KOPT-K1 (cell line): ENCODE measurements around the gene ASCC3.

Experiments
- H3K27ac ChIP-seq: fragments of 200-600 bp; sonication (generic); 2 replicates; pipeline ENCODE4 v1.5.1; 2016; ENCODE audit warnings: antibody characterized with exemption, mild to moderate bottlenecking, low read depth, low read length; ENCODE audit not compliant: poor library complexity, severe bottlenecking
- H3K36me3 ChIP-seq: fragments of 200-600 bp; sonication (generic); 2 replicates; pipeline ENCODE4 v1.5.1; 2017; ENCODE audit warnings: antibody characterized with exemption, mild to moderate bottlenecking, low read length, moderate library complexity; ENCODE audit not compliant: insufficient read depth
- H3K9me3 ChIP-seq: fragments of 200-600 bp; sonication (generic); 2 replicates; pipeline ENCODE4 v1.5.1; 2017; ENCODE audit warnings: antibody characterized with exemption, low read length, mild to moderate bottlenecking; ENCODE audit not compliant: insufficient read depth, poor library complexity, severe bottlenecking

Gene ASCC3

DNA sequence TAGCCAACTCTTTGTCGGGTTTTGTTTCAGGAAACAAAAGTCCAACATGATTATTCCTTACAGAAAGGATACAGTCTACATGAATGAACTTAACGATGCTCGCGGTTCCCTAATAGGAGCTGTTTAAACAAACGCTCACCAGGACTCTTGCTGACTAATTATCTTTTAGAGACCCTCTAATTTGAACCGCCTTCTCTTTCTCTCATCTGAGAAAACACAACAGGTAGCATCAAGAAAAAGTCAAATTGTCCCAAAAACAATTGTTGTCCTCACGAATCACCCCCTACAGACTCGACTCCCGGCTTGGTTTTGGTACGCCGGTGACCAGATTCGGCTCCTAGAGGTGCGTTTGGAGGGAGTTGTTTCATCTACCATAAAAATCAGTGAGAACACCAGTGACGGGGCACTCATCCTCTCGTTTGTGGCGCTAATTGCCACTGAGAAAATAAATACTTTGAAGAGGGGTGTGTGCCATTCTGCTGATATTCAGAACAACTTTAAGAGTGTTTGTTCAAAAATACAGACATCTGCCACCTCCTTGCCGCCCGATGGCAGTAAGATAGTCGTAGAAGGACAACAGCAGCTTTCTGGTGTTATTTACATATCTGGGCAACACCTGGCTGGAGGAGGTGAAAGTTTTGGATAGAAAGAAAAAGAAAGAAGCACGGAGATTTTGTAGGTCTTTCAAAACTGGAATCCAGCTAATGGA lies 415.3 kb downstream of the ASCC3 start:
- Histone ChIP-seq H3K9me3 (peaks cover 40% of the 10 kb centered on the region), H3K36me3 (no peaks in the 10 kb centered on the region), H3K27ac (no peak overlapping the region)

DNA sequence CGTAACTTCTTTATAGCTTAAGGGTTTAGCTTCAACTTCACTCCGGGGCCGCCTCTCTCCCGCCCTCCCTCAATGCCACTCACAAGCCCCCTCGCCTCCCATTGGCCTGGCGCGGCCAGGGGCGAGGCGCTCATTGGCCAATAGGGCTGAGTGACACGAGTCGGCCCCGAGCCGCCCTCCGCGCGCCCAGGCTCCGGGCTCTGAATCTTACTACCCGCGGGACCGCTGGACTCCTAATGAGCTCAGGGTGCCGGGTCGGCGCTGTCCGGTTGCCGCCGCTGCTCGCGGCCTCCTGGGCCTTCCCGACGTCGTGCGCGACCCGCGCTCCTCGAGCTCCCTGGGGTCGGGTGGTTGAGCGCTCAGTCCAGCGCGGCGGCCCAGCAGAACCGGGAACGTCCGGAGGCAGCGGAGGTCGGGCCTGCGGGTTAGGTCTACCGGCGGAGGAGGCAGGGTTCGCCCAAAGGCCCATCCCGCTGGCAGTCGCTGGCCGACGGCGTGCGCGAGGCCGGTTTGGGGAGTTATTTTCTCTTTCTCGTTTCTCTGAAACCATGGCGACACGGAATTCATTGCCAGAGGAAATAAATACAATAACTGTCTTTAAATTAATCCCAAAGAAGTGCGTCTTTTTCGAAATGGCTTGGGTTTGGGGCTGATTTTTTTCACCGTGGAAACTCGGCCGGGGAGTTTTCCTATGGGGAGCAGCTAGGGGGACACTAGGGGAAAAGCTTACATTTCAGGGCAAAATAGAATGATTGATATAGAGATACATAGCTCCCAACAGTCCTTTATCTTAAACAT lies 416.0 kb downstream of the ASCC3 start, which contains the start of gene SIM1:
Gene SIM1, minus strand, starts transcription at position 19 of the 798 bp plus-strand sequence. CDS start 1,453 bp downstream, outside the sequence.
- H3K9me3 ChIP-seq, result peaks cover 40% of the 10 kb centered on the region

DNA sequence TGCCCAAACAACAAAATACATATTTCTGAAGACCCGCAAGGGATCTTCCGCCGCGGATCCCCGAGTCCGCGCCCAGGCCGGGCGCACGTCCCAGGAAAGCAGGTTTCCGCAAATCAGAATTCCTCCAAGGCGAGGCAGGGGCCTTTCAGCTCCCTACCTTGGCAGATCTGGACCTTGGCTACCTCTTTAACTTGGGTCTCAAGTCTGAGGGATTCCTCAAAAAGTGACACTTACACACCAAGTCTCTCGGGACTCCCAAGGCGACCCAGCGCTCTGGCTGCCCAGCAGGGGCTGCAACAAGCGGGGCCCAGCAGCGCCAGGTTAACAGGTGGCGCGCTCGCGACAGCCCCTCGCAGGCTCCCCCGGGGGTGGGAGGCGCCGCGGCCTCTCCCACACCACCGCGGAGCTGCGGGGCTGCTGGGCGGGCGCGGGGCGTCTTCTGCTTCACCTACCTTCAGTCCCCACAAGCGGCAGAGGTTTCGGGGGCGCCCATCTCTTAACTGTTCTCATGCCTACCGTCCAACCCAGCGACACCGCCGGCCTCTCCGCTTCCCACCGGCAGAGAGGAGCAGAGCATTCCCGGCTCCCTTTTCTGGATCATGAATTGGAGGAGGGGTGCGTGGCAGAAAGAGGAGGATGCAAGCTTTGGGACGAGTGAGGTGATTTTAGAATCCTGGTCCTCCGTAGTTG lies 416.8 kb downstream of the ASCC3 start:
- Histone ChIP-seq H3K9me3 (peaks cover 40% of the 10 kb centered on the region), H3K36me3 (no peaks in the 10 kb centered on the region), H3K27ac (no peak overlapping the region)

More for the DNA sequence above, 416.0 kb downstream of the ASCC3 start, which contains the start of gene SIM1:
- no peak within 1 kb of the TSS for H3K27ac ChIP-seq
- H3K36me3 ChIP-seq, result no peaks in the 10 kb centered on the region

DNA sequence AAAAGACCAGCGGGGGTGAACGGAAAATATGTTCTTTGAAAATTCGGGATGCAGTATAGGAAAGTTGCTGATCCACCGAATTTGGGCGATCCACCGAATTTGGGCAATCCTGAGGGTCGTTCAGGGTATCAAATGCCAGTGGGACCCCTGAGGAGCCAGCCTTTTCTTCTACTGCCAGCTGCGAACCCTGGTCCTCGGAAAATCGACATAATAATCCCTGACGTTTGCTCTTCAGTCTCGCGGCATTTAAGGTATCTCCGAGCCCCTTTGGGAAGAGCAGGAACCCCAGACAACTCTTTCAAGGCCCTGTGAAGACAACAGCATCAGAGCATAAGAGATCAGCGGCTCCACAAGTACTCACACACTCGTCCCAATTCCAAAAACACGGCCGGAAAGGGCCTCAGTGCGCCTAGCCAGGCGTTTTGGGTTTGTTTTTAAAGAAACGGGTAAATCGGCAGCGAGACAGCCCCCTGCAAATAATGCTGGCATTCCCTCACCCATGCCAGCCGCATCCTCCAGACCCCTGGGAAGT lies 417.4 kb downstream of the ASCC3 start:
- H3K27ac ChIP-seq, result no peak overlapping the region
- no peaks in the 10 kb centered on the region for H3K36me3 ChIP-seq
- H3K9me3 ChIP-seq, result peaks cover 40% of the 10 kb centered on the region

DNA sequence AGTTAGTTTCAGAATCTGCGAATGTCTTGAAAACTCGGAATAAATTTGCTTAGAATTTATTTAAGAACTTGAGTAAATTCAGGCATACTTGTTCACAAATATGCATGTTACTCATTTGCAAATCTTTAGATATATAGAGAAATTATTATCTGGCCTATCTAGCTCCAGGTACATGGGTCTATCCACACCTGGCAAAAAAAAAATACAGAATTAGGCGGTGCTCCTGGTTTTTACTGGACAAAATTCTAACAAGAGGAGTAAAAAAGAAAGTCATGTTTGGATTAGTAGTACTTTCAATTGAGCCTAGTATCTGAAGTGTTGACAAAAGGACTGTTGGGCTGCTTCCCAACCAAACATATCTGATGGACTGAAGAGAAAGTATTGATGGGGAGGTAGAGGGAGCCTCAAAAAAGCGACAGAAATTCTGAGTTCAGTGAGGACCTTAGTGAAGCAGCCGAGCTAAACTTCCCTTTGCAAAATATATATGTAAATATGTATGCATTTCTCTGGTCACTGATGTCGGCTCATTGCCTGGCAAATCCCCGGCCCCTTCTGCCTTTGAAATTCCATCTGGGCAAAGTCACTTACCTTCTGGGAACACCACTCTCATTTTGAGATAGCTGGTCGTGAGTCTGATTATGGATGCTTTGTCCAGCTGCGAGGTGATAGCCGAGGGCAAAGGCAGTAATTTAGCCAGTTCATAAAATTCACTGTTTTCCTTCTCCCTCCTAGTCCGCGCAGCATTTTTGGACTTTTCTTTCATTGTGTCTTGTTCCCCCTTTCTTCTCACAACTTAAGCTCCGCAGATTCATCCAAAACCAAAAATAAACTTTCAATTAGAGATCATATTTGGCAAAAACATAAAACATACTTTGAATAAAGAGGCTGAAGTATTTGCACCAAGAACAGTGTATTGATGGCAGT lies 418.2 kb downstream of the ASCC3 start:
- no peak overlapping the region for H3K27ac ChIP-seq

DNA sequence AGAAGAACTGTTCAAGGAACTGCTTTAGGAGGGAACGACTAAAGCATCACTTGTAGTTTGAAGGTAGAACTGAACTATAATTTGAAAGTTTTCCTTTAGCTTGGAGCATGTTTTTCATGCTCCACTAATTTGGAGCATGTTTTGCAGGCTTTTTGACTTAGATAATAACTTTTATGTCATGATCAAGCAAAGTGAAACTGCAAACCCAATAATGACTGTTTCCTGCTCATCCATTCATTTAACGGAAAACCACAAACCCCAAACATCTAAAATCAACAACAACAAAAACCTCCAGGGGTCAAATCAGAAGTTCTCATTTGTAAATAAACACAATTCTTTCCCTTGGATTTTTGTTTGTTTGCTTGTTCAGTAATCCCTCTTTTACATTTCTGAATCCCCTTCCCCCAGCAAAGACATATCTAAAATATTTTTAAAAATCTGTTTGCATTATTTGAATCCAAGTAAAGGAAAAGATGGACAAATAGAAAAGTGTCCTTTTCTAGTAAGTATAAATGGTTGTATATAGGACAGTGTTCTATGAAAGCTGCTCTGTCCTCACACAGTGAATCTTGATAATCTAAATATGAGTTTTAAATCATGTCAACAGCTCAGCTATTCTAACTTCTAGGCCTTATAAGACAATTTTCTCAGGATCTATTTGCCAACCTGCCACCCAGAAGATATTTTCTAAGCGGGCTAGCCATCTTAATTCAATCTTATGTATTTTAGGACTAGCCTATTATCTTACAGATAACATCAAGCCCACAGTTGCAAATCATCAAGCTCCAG lies 419.0 kb downstream of the ASCC3 start:
- no peak overlapping the region for H3K27ac ChIP-seq
- H3K36me3 ChIP-seq, result no peaks in the 10 kb centered on the region
- peaks cover 53% of the 10 kb centered on the region for H3K9me3 ChIP-seq

More for the DNA sequence above, 418.2 kb downstream of the ASCC3 start:
- Histone ChIP-seq H3K36me3 (no peaks in the 10 kb centered on the region), H3K9me3 (peaks cover 47% of the 10 kb centered on the region)

DNA sequence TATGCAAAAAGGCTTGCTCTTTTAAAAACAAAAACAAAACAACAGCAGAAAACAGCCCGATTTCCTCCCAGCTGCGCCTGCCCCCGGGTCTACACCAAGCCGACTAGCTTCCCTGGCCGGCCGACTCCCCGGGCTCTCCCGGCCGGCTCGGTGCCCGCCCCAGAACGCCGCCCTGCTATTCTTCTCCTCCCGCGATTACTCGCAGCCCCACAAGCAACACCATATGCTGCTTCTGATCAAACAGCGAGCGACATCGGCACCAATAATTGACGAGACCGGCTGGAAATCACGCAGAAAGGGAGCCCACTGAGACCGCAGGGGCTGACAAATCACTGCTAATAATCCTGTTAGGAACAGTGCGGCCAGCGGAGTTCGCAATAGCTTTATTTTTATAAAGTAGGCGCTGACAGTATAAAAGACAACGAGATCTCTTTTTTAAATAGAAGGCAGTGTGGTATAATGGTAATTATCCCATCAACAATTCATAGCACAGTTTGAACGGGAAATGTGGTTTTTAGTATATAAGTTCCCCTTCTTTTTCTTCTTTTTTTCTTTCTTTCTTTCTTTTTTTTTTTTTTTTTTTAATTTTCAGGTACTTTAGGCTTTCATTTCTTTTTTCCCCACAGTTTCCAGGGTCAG lies 419.7 kb downstream of the ASCC3 start:
- H3K27ac ChIP-seq, result peak overlapping the region; percentile 41
- H3K36me3 ChIP-seq, result no peaks in the 10 kb centered on the region
- peaks cover 52% of the 10 kb centered on the region for H3K9me3 ChIP-seq

DNA sequence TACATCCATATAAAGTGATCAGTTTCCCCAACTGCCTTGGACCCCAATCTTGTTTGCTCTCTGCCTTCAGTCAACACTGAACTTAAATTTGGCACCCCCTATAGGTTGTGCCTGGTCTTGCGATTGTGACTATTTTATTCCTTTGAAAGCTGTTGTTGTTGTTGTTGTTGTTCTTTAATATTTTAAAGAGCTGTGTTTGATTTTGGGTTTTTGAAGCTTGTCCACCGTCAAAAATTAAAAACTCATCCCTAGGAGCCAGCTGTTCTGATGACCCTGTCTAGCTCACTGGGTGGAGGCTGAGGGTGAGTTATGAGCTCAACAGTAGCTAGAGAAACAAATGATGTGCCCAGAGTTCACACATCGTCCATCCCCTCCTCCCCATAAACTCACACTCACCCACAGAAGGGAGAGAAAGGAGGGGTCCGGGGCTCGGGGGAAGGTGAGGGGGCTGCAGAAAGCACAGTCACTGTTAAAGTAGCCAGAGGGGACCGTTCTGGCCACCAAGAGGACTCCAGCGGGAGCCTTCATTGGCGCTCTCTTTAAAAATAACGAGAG lies 420.4 kb downstream of the ASCC3 start:
- H3K27ac ChIP-seq, result peak overlapping the region; percentile 41
- H3K36me3 ChIP-seq, result no peaks in the 10 kb centered on the region
- peaks cover 52% of the 10 kb centered on the region for H3K9me3 ChIP-seq

DNA sequence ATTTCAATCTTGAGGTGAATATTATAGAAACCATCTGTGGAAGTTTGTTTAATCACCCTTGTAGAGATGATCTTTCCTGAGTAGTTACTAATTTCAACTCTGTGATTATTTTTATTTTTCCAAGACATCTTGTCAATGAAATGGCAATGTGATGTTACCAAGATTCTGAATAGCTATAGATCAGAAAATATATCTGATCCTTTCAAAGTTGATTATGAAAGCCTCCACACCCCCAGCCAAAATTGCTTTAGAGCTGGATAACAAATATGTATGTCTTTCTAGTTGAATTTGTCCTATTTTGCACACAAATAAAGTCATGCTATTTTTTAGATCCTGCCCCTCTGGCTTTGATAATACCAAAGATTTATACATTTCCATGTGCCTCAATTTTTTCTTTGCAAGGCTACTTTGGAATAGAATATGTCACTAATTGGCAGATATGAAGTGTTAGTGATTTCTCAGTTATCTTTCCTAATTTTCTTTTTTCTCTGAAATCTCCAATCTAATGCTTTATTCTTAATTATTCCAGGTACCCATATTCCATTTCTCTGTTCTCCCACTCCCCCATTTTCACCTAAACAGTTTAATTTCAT lies 421.4 kb downstream of the ASCC3 start:
- H3K27ac ChIP-seq, result no peak overlapping the region
- peaks cover 50% of the 10 kb centered on the region for H3K9me3 ChIP-seq
- no peaks in the 10 kb centered on the region for H3K36me3 ChIP-seq

DNA sequence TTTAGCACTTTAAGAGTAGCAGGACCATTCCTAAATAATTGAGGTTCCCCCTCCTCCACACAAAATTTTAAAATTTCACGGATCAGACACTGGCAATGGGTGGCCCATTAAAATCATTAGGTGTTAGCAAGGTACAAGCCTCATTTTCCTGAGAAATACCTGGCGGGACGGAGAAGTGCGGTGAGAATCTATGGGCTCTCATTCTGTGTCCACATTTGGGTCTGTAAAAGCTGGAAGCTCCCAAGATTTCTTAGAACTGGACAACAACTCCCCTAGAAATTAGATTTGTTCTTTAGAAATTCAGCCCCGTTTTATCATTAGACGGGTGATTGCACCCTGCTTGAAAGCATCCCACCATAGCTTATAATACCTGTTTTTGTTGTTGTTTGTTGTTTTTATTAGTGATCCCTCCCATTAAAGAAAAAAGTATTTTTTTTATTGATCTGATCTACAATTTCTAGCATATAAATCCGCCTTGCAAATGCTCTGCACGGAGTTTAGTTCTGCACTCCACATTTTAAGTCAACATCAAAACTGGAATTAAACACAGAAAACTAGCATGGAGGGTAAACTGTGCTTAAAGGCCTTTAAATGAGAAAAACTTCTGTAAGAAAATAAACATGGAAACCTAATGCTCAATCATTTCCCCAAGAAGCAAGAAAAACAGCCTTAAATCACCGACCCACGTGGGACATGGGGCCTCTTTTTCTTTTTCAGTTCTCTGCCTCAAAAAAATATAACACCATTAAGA lies 422.1 kb downstream of the ASCC3 start:
- H3K9me3 ChIP-seq, result peaks cover 43% of the 10 kb centered on the region
- H3K36me3 ChIP-seq, result no peaks in the 10 kb centered on the region
- no peak overlapping the region for H3K27ac ChIP-seq
